Gastroesophageal sphincter (tissue), 3 donors: Measurements from ENCODE around the gene SLIT3.

Experiments
- CTCF ChIP-seq, 4 experiments: fragments of 200-600 bp in 2 of 4; fragments of 450-650 bp in 2 of 4; sonication (generic) in 1 of 4; IDR thresholded peaks; one replicate each; pipeline ENCODE4 v1.5.1; 2017 to 2019; ENCODE audit warnings: antibody characterized with exemption in 4 of 4, mild to moderate bottlenecking in 2 of 4, moderate library complexity in 2 of 4
- POLR2A ChIP-seq, 2 donors: fragments of 450-650 bp; IDR thresholded peaks; one replicate each; pipeline ENCODE4 v1.6.1; 2017; ENCODE audit warnings: antibody characterized with exemption in 2 of 2, mild to moderate bottlenecking in 2 of 2, moderate library complexity in 1 of 2

GRCh38 chr5:169197343-169197742 is 103.6 kb downstream of the SLIT3 start:
- TF ChIP-seq POLR2A (IDR thresholded peaks at IDR 0.05) (no peak), CTCF (IDR thresholded peaks at IDR 0.05) (peak in 1 of 4 experiments; percentile 33)
